HG02885 (cell line): ENCODE measurements around the gene TNIK.
A peak's percentile ranks its signal among the peaks of the same experiment; 100 is the strongest.
"Not testable (repeated sequence)": the region's sequence is repeated elsewhere in the genome, so short reads cannot be mapped to it uniquely, and the experiment has no call there.

Experiments used
- ATAC-seq: cut with Tn5 transposase; IDR thresholded peaks from one replicate; pipeline ENCODE4 v1.9.1; 2021; ENCODE audit warnings: mild to moderate bottlenecking; ENCODE audit not compliant: unreplicated experiment, poor library complexity

TNIK gene

DNA sequence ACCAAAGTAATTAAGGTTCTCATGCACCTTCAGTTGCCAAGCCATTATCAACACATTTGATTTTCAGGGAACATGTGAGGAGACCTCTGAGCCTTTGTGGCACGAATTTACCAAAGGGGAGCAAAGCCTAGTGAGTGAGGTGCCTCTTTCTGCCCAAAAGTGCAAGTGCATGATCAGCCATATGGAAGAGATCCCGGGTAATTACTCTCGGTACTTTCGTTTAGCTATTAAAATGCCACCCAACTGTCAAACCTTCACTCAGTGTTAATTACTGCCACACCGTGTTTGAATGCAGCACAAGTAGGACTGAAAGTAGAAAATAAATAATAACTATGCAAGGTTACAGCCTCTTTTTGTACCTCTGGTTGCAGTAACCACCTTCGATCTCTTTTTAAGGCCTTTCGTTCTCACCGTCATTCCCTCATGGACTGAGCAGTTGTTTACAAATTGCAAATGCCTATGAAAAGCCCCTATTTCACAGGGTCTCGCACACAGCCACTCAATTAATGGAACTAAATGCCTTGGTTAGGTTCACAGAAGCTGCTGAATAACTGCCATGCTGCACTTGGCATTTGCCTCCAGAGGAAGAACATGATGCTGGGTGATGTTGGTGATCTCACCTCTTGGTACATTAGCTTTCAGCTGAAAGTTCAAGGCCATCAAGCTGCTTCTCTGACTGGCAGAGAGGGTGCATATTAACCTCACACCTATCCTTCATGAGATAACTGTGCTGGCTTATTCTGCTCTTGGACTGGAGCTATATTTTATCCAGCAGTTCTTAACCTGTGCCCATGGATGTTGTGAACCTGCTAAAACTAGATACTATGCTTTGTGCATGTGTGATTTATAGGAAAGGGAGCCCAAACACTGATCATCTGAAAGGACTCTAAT lies 69.9 kb downstream of the TNIK start:
- ATAC-seq = no peak

DNA sequence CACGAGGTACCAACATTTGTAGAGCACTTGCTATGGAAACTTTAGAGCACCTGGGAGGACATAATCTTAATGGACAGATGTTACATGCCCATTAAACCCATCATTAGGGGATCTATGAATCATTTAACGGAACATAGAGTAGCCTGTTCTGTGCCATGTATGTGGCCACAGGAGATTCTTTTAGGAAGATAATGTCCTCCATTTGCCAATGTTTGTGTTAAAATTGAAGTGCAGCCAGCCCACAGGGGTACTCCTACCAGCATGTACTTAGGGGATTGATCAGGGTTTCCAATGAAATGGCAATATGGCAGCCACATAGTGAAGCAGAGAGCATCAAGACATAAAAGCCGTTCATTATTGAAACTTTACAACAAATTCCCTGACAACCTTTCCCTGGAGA lies 70.7 kb downstream of the TNIK start:
- ATAC-seq = no peak

DNA sequence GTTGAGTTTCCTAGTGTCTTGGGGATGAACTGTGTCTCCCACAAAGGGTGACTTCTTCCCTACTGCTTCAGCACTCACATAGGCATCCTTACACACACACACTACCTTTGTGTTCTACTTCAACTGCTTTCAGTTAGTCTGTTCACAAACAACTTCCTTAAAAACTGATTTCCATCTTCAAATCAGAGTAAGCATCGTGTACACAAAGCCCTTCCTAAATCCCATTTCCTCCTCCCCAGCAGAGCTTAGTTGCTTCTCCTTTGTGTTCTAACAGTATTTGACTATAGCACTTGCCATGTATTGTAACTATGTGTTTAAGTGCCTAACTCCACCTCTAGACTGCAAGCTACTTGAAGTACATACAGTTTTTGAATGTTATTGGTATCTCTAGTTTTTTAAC lies 71.7 kb downstream of the TNIK start:
- no peak for ATAC-seq

GRCh38 chr3:171387062-171387461 lies 73.1 kb downstream of the TNIK start:
- ATAC-seq = no peak

DNA sequence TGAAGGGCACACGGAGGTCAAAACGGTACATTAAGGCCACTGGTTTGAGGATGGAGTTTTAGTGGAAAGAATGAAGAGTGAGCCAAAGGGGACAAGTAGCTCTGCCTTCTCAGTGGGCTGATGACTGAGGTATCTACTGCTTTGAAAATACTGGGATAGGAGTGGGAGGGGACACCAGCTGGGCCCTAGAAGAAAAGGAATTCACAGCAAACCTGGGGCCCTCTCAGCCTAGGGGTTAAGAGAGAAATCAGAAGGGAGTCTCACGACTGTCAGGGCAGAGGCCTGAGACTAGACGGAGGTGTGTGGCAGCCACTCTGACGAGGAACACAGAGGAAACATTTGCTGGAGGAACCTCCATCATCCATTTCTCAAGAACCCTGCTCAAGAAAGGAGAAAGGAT lies 75.1 kb downstream of the TNIK start:
- no peak for ATAC-seq

- no peak for ATAC-seq
Observed at GRCh38 chr3:171384101-171384891, 75.9 kb downstream of the TNIK start.

GRCh38 chr3:171383206-171384018 lies 76.8 kb downstream of the TNIK start:
- ATAC-seq = peak; percentile 72

- not testable (repeated sequence) for ATAC-seq
Observed at GRCh38 chr3:171382347-171382746, 77.9 kb downstream of the TNIK start.

DNA sequence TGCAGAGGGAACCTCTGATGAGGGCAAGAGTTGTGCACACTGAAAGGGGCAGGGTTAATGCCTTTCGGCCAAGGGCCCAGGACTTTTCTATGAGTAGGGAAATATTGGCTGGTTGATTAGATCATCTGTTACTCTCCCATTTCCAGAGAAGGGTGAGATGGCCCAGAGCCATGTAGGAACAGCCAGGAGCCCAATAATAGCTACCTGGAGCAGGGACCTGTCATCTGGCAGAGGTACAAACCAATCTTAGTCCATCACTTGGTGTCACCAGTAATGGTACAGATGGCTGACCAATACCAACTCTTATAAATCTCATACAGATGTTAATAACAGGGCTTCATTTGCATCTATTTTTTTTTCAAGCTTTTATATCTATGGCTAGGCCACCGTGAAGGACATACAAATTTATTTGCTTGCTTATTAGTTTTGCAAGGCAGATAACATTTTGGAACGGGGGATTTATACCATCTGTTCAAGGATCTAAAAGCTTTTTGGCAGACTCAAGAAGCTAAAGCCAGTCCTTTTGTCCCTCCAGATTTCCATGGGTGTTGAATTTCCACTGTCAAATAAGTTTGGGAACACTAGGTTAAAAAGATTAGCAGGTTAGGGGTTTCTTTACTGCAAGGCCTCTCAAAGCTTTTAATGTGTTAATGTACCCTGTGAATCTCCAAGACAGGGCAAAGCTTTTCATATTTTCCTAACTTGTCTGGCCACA lies 79.3 kb downstream of the TNIK start:
- no peak for ATAC-seq

DNA sequence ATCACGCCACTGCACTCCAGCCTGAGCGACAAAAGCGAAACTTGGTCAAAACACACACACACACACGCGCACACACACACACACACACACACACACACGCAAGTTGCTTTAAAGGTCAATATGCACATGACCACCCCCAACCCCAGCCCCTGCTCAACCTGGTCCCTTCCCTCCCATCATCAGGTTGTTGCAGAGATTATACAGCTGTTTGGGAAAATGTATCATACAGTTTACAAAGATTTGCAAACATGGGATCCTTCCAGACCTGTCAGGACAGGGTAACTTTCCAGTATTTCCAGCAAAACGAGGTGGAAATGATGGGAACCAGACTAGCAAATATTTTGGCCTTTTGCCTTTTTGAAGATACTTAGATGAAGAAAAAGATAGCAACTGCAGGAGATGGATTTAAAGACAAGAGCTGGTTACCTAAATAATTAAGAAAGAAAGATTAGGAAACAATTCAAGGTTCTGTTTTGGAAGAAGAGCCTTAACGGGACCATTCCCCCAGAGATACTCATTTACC lies 80.2 kb downstream of the TNIK start:
- no peak for ATAC-seq

- no peak for ATAC-seq
Observed at GRCh38 chr3:171379281-171379680, 80.9 kb downstream of the TNIK start.

GRCh38 chr3:171378586-171378985 lies 81.6 kb downstream of the TNIK start:
- ATAC-seq = no peak

DNA sequence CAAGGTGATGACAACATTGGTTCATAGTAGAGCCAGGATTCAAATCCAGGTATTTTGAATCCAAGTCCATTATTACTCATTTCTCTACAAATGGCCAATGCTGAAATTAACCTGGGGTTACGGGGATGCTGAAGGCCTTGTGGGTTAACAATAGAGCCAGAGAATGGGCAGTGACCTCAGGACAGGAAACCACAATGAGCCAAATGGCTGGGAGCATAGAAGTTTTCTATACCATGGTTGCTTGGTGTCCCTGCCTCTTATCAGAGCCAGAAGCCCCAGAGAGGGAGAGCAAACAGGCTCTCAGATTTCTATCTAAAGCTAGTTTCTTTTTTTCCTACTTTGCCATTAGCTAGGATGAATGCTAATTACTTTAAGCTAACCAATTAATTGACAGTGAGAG lies 82.3 kb downstream of the TNIK start:
- no peak for ATAC-seq

DNA sequence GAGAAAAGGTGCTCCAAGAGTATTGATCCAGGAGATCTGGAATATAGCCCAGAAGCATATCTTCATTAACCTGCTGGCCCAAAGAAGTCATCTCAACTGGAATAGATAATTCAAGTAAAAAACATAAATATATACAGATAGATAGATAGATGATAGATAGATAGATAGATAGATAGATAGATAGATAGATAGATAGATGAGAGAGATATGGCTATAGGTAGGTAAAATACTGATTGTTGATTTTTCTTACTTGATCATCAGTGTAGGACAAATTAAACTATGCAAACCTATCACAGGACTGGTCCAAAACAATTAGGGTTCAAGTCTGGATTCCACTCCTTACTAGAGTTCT lies 83.6 kb downstream of the TNIK start:
- ATAC-seq = no peak

DNA sequence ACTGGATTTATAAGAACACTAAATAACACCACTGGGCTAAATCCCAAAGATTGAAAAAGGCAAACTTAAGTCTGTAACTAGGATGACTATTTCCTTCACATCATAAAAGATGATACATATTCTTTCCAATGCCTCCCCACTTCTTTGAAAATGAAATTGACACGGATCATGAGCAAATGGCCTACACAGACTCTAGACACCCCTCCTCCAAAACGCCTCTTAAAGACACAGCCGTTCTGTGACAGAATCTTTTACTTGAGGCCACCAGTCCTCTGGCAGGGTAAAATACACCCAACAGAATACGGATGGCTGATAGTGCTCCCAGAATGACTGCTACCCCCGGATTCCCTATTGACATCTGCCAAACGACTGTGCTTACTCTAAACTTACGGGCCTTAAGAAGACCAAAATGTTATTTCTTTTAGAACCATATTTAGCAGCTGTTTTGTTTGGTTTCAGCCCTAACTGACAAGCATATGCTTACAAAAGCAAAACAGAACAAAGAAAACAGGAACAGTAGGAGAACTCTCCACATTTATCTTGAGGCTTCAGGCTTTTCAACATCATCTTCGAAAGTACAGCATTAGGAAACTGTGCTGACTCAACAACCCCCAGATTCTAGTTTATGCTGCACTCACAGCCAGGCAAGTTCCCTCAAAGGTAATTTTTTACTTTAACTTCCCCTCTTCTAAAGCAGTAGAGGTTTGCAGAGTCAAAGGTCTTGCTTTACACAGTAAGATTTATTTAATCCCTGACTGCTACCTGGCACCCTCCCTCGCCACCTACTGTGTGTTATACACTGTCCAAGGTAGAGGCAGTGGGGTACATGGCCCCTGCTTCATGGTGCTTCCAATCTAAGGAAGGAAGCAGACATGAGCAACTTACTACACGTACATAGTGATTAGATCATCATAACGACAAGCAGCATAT lies 84.3 kb downstream of the TNIK start:
- ATAC-seq = peak; percentile 33

- no peak for ATAC-seq
Observed at GRCh38 chr3:171374661-171375285, 85.4 kb downstream of the TNIK start.

DNA sequence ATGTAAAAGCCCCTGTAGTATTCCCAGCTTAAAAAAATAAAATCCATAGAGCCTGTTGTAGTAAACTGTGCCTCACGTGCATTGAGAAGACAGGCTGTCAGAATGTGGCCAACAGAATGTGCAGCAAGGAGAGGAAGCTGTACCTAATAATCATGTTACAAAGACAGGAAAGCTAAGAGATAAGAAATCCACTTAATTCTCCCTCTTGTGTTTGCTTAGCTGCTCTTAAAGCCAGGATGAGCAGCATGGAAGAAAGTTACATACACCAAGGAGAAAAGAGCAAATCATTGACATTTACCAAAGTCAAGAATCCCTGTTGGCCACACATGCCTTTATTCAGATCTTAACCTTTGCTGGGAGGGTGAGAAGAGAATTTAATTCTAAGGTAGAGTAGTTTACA lies 85.9 kb downstream of the TNIK start:
- ATAC-seq = no peak

DNA sequence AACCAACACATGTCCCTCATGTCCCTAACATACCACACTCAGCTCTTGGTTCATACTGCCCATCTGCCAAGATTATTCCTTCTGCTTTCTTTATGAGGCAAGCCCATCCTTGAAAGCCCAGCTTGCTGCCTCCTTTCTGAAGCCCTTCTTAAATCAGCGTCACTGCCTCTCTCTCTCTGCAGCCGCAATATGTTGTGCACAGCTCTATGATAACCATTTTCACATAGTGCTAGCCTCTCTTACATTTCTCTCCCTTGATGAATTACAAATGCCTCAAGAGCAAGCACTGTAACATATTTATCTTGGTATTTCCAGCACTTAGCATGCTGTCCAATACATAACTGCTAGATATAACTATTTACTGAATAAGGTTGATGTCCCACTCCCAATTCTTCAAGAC lies 86.5 kb downstream of the TNIK start:
- ATAC-seq = no peak
